GM13976 (cell line): ENCODE measurements around the gene CLIC1.
A peak's percentile ranks its signal among the peaks of the same experiment; 100 is the strongest.

Experiments used
- DNase-seq: peaks from one replicate; pipeline ENCODE4 v3.0.0; 2012; ENCODE audit warnings: low spot score
- CTCF ChIP-seq: IDR thresholded peaks from 2 replicates; pipeline ENCODE4 v1.5.1; 2012; ENCODE audit warnings: borderline replicate concordance, mild to moderate bottlenecking; ENCODE audit not compliant: insufficient read depth; ENCODE audit errors: extremely low read depth, missing control alignments, control extremely low read depth
- in situ Hi-C: fragments of 300-500 bp; cut with MboI; formaldehyde crosslinking; loops from one replicate; pipeline ENCODE4 v1.12.0; 2022; ENCODE audit warnings: low sequenced_read_pairs, mixed read lengths, inconsistent platforms; ENCODE audit not compliant: unreplicated experiment

CLIC1 gene

GRCh38 chr6:31728767-31729514 is 7.4 kb downstream of the CLIC1 start, which contains the start of gene DDAH2:
Gene DDAH2, minus strand, starts transcription at chr6:31729299. Its CDS starts 138 bp downstream, at chr6:31729161.
- no peak for TF ChIP-seq CTCF
- DNase-seq, result no peak
- in situ Hi-C loops, result no loop called here

- no peak for TF ChIP-seq CTCF
- in situ Hi-C loops, result no loop called here
- no peak for DNase-seq
Measured at GRCh38 chr6:31727717-31728671, 8.3 kb downstream of the CLIC1 start.

- peak; percentile 84 for DNase-seq
- no peak for TF ChIP-seq CTCF
- in situ Hi-C loops, result no loop called here
Measured at GRCh38 chr6:31727034-31727716, 9.2 kb downstream of the CLIC1 start.

- in situ Hi-C loops, result no loop called here
- no peak for DNase-seq
- no peak for TF ChIP-seq CTCF
Measured at GRCh38 chr6:31725502-31726350, 10.6 kb downstream of the CLIC1 start.

GRCh38 chr6:31723980-31724691 is 12.2 kb downstream of the CLIC1 start:
- TF ChIP-seq CTCF, result no peak
- no peak for DNase-seq
- in situ Hi-C loops, result no loop called here
